ENCODE results near the gene CCDC7.
"Not testable (repeated sequence)": the region's sequence is repeated elsewhere in the genome, so short reads cannot be mapped to it uniquely, and the experiment has no call there.

Gene CCDC7

DNA sequence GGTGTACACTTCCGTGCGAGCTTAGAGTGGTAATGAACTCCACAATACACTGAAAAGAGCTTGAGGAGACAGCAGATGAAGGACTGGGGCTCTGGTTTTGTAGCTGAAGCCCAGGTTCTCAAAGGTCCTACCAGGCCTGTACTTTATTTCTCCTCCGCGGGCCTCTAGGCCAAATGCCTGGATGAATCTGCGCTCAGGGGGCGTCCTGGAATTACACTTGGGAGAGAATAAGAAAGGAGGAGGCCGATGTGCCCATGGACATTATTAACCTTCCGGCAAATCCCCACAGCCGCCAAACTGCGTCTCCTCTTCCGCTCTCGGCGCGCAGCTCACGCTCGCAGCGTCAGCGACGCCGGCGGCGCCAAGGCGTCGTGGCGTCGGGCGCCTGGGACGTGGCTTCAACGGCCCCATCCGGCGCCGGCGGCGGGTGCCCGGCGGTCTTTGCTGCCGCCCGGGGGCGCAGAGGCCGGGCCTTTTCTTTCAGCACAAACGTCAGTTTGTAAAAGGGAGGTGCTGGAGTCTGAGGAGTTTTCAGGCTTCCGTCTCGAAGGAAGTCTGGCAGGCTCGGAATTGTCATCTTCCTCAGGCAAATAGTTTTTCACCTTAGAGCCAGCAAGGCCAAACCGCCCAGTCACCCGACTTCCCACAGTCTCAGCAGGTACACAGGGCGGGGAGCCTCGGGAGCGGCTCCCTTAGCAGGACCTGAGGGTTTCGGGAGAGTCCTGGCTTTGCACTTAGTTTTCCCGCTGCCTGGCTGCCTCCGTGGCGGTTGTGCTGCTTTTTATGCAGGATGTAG lies at the start of gene CCDC7:
TSS of gene CCDC7 (plus strand) at position 401 of the 796 bp plus-strand sequence. CDS start 5,503 bp downstream, outside the sequence.
- DNase-seq (ENCODE audit: low spot score) = peak; percentile 86

DNA sequence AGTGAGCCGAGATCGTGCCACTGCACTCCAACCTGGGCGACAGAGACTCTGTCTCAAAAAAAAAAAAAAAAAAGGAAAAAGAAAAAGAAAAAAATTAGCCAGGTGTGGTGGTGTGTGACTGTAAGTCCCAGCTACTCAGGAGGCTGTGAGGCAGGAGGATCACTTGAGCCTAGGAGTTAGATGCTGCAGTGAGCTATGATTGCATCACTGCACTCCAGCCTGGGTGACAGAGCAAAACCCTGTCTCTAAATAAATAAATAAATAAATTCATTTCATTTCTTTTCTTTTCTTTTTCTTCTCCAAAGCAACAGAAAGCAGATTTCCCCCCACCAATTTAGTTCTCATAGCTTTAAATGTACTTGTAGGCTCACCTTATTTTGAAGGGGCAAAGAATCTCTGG lies 48.8 kb upstream of the CCDC7 start:
- not testable (repeated sequence) for DNase-seq (ENCODE audit: low spot score)

DNA sequence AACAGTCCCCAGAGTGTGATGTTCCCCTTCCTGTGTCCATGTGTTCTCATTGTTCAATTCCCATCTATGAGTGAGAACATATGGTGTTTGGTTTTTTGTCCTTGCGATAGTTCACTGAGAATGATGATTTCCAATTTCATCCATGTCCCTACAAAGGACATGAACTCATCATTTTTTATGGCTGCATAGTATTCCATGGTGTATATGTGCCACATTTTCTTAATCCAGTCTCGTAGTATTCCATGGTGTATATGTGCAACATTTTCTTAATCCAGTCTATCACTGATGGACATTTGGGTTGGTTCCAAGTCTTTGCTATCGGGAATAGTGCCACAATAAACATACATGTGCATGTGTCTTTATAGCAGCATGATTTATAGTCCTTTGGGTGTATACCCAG lies 46.2 kb upstream of the CCDC7 start:
- not testable (repeated sequence) for DNase-seq (ENCODE audit: low spot score)

DNA sequence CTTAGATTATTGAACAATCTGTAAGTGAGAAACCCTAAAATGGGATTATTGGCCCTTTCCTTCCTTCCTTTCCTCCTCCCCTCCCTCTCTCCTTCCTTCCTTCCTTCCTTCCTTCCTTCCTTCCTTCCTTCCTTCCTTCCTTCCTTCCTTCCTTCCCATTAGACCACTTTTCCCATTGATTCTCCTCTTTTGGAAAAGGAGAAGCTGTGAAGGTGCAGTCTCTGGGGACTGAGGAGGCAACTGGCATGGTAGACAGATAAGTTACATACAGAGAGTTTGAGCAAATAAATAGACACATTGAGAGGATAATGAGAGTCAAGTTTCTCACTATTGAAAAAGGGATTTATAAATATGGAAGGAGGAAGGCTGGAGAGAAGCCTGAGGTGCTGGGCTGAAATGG lies 45.0 kb upstream of the CCDC7 start:
- DNase-seq (ENCODE audit: low spot score) = no peak

DNA sequence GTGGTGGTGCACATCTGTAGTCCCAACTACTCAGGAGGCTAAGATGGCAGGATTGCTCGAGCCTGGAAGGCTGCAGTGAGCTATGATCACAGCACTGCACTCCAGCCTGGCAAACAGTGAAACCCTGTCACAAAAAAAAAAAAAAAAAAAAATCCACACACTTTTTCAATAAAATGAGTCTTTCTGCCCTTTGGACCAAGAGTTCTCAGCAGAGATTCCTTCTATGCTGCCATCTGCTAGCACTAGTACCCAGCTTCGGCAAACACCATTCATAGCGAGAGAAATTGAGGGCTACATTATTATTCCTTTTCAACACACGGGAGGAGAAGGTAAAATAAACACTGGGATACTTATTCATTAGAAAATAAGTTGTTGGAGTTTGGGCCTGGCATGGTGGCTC lies 43.4 kb upstream of the CCDC7 start:
- DNase-seq (ENCODE audit: low spot score) = no peak

DNA sequence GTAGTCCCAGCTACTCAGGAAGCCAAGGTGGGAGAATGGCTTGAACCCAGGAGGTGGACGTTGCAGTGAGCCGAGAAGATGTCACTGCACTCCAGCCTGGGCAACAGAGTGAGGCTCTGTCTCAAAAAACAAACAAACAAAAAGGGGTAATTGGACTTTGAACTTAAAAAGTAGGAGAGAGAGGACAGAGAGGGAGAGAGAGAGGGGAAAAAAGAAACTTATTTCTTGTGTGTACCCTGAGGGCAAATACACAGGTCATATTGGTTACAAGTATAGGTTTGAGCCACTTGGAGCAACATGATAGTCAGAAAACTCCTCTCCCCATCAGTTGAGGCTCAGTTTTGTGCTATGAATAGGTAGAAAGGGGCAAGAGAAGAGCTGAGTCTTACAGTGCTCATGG lies 42.8 kb upstream of the CCDC7 start:
- no peak for DNase-seq (ENCODE audit: low spot score)

DNA sequence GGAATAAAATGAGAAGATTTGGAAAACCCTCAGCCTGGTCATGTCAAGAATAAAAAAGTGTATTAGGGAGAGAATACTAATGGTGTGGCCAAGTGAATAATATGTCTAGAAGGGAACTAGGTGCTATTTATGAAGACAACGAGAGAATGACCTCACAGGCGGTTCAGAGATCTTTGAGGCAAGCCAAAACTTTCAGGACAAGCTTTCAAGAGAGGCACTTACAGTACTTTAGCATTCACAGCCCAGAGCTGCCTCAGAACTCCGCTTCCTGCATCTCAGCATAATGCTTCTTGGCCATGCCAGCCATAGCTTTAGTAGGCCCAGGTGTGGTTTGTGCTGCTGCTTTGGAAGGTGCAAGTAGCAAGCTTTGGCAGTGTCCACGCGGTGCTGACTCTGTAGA lies 37.2 kb upstream of the CCDC7 start:
- no peak for DNase-seq (ENCODE audit: low spot score)

DNA sequence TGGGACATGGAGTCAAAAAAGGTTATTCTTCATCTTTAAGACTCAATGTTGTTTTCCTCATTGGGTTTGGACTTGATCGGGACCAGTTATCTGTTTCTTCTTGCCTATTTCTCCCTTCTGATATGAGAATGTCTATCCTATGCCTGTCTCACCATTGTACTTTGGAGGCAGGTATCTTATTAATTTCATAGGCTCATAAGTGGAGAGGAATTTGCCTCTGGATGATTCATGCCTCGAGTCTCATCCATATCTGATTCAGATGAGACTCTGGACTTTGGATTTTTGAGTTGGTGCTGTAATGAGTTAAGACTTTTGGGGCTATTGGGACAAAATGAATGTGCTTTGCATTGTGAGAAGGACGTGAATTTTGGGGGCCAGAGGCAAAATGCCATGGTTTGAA lies 36.2 kb upstream of the CCDC7 start:
- DNase-seq (ENCODE audit: low spot score) = no peak

DNA sequence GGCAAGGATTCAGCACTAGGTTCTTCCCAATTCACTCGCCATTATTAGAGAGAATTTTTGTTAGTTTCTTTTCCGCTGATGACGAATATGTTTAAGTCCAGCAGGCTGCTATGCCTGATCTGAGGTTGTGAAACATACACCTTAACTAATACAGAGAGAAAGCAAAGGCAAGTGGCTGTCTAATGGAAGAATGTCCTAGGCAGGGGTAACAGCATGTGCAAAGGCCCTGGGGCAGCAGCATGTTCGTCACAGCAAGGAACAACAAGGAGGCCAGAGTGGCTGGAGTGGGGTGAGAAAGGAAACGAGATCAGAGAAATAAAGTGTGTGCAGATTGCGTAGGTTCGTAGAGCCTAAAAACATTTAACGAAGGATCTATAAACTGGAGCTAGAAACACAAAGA lies 35.4 kb upstream of the CCDC7 start:
- no peak for DNase-seq (ENCODE audit: low spot score)

DNA sequence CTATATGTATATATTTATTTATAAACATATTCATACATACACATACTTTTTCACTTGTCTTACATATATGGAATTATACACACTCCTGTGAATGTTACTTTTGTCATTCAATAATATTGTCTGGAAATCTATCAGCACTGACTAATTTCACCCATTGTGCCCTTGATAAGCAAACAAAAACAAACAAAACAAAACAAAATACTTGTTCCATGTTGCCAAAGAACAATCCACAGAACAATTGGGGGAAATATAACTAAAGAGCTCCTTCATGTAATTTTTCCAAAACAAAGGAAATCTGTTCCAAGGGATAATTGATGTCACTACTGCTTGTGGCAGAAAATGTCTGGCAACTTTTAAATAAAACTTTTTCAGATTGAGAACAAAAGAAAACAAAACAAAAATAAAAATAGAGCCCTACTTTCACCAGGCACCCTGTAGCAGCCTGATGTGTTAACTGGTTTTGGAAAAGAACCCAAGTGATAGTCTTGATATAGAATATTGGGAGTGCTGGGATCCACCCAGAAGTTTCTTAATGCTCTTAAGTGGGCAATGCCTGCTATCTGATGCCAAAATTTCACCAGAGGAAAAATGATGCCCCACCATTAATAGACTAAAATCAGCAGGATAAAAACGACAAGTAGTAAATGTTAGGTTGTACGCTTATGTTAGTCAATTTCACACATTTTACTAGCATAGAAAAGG lies 34.0 kb upstream of the CCDC7 start:
- DNase-seq (ENCODE audit: low spot score) = no peak

DNA sequence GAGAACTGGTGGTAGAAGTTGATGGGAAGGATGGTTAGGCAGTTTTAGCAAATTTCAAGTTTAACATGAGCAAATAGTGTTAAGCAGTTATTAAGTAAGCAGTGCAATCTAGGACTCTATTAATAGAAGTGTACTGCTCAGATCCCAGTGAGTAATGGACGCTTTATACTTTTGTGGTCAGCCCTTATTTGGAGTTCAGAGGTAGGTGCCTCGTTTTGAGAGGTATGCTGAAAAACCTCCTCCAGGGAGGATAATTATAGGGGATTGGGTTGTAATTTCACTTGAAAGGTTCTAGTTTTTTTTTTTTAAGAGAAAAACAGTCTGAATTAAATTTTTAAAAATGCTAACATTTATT lies 33.5 kb upstream of the CCDC7 start:
- no peak for DNase-seq (ENCODE audit: low spot score)

DNA sequence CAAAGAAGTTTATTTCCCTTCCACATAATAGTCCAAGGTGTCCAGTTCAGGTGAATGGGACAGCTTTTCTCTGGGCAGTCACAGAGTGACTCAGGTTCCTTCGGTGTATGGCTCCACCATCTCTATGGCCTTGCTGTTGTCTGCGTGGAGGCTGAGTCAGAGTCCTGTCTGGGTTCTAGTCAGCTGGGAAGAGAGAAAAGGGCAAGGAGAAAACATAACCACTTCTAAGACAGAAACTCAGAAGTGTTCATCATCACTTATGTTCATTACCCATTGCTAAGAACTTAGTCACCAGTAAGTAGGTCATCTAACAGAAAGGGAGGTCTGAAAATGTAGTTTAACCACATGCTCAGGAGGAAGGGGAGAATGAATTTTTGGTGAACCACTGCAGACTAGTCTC lies 32.4 kb upstream of the CCDC7 start:
- DNase-seq (ENCODE audit: low spot score) = peak; percentile 20

DNA sequence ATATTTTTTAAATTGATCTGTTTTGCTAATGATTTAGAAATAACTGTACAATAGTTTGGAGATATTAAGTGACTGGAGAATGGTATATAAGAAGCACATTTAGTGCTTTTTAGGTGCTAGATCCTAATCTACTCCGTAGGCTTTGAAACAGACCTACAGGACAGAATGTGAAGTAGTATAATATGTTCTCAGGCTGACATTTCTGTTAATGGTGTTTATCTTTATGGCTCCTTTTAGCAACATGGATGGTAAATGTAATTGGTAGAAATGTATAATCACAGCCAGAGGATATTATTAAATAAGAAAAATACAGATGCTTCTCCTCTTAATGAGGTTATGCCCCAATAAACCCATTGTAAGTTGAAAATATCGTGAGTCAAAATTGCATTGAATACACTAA lies 30.6 kb upstream of the CCDC7 start:
- DNase-seq (ENCODE audit: low spot score) = no peak

DNA sequence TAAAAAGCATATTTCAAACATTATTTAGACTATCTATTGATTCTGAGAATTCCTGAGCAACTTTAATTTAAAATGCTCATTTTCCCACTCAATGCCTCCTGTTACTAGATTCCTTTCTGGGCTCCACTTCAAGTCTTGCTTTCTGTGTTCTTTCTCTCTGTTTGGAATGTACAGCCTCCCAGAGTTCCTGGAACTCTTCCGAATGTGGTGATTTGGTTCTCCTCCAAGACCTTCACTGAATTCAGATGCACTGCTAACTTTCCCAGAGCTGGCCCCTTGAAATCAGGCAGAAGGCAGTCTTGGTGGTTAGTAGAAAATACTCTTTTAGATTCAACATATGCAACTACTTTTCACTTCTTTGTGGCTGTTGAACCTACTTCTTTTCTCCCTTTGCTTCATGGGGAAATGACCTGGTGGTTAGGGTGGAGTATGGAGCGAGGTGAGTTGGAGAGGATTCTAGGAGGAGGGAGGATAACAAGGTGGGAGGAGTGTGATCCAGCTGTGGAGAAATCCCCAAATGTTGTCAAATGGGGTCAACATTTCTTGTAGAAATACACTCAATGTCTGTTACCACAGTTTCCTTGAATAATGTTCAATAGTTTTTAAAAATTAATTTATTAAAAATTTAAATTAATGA lies 27.9 kb upstream of the CCDC7 start:
- no peak for DNase-seq (ENCODE audit: low spot score)

DNA sequence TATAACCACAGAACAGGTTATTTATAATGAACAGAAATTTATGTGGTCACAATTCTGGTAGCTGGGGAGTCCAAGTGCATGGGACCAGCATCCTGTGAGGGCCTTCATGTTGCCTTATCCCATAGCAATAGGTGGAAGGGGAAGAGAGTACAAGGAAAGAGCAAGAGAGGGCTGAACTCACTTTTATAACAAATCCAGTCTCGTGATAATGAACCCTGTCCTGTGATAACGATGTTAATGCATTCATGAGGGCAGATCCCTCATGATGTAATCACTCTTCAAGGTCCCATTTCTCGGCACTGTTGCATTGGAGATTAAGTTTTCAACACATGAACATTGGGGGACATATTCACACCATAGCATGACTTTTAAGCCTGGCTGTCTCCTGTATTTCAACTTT lies 27.4 kb upstream of the CCDC7 start:
- no peak for DNase-seq (ENCODE audit: low spot score)

DNA sequence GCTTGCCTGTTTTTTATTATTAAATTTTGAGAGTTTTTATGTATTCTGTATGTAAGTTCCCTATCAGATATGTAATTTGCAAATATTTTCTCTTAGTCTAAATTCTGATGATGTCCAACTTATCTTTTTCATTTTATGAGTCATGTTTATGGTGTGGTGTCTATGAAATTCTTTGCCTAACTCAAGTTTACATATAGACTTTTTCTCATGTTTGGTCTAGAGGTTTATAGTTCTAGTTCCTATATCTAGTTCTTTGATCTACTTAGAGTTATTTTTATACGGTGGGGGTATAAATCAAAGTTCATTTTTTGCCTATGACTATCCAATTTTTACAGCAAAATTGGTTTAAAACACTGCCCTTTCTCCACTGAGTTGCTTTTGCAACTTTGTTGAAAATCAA lies 26.3 kb upstream of the CCDC7 start:
- no peak for DNase-seq (ENCODE audit: low spot score)

DNA sequence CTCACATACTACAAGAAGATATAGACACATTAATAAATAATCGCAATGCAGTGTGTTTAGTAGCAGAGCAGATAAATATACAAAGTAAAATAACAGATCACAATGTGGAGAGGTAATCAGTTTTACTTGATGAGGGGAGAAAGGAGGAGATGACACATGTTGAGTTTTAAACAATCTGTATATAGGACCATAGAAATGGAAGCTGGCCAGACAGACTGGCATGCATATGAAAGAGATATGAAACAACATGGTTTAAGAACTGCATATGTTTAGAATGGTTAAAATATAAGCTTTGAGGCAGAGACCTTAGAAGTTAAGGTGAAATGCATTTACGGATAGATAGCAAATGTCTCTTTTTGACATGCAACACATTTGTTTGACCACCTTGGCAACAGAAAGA lies 19.8 kb upstream of the CCDC7 start:
- DNase-seq (ENCODE audit: low spot score) = no peak

DNA sequence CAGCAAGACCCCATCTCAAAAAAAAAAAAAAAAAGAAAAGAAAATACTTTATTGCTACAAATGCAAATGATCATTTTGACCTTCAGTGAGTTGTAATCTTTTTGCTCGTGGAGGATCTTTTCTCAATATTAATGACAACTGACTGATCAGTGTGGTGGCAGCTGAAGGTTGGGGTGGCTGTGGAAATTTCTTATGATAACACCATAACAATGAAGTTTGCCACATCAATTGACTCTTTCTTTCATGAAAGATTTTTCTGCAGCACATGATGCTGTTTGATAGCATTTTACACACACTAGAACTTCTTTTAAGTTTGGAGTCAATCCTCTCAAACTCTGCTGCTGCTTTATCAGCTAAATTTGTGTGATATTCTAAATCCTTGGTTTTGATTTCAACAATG lies 12.4 kb upstream of the CCDC7 start:
- no peak for DNase-seq (ENCODE audit: low spot score)

DNA sequence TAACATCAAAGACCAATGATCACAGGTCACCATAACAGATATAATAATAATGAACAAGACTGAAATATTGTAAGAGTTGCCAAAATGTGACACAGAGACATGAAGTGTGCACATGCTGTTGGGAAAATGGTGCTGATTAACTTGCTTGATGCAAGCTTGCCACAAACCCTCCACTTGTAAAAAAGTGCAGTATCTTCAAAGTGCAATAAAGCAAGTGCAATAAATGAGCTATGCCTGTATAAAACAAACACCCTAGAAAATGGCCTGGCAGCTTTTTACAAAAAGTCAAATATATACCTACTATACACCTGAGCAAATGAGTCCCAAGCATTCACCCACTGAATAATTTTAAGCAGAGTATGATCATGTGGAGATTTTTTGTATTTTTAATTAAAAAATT lies 9.7 kb upstream of the CCDC7 start:
- no peak for DNase-seq (ENCODE audit: low spot score)

DNA sequence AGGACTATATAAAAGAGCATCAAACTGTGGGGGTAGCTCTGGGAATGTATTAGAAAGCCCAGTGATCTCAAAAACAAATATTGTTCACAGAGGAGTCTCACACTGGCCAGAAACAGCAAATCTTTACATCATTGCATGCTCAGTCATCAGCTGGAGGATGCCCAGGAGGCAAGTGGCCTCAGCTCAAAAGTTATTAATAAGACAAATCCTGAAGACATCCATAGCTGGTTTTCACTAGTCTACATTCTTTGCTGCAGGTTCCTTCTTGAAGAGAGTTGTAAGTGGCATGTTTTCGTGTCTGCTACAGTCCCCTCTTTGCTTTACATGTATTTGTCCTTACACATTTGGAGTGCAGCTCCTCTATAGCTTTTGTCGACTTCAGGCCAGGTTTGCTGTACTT lies 8.6 kb upstream of the CCDC7 start:
- DNase-seq (ENCODE audit: low spot score) = no peak

DNA sequence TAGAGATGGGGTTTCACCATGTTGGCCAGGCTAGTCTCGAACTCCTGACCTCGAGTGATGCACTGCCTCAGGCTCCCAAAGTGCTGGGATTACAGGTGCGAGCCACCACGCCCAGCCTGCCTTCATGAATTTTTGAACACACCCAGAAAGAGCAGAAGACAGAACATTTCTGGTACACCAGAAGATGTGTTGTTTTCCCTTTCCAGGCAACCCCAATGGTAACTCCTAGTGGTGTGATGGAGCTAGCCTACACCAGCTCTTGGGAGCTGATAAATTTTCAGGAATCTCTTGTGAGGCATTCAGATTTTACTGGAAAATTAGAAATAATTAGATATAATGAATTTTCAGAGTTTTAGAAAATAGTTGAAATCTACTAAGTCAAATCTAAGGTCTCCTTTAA lies 904 bp upstream of the CCDC7 start:
- DNase-seq (ENCODE audit: low spot score) = no peak

DNA sequence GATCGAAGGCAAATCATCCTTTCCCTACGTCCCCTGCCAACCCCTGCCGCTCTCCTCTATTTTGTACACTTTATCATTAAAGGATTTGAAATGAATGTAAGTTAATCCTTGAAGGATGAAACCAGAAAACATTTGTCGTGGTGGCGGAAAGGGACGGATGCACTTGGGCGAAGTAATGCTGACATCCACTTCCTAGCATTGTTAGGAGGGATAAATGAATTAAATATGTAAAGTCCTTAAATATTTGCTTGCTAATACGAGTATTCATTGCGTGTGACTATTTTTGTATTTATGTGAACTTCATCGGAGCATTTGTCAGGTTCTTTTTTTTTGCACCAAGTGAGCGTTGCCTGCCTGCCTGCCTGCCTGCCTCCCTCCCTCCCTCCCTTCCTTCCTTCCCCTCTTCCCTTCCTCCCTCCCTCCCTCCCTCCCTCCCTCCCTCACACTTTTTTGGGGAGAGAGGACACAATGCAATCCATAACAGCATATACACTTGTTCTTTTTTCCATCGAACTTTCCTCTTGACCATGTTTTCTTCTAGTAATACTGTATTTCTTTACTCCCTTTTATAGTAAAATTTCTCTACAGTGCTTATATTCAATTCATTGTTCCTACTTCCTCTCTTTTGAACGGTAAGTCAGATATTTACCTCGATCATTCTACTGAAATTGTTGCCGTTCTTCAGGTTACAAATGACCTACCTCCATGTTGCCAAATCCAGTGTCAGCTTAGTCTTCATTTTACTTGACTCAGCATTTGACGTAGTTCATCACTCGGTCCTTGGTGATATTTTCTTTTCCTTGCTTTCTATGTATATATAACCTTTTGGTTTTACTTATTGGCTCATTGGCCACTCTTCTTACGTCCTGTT lies 831 bp downstream of the CCDC7 start:
- DNase-seq (ENCODE audit: low spot score) = no peak

Data from CD4-positive, alpha-beta T cell treated with Interleukin-6 at 100 ng/mL for 8 hours (primary cell).